Fibroblast of villous mesenchyme (primary cell): ENCODE measurements around the gene RINT1. TPM values are rescaled to one million over a fixed set of nuclear protein-coding genes. Genes with fewer than 3 reads are reported as not detected.
"Not testable (repeated sequence)": the region's sequence is repeated elsewhere in the genome, so short reads cannot be mapped to it uniquely, and the experiment has no call there.

Source experiments
- DNase-seq: peaks from one replicate; pipeline ENCODE4 v3.0.0-alpha.2; 2010; ENCODE audit warnings: low read depth
- H3K4me3 ChIP-seq: 2 replicates; pipeline ENCODE4 v1.5.1; 2011; ENCODE audit warnings: low read depth, mild to moderate bottlenecking, low read length
- CTCF ChIP-seq: IDR thresholded peaks from 2 replicates; pipeline ENCODE4 v1.5.1; 2012; ENCODE audit warnings: low read depth, mild to moderate bottlenecking, low read length; ENCODE audit not compliant: insufficient read depth
- total RNA-seq: library from RNA; depleted of rRNA; stranded (reverse); fragments of >200 nt; gene quantifications from 2 replicates; pipeline ENCODE4 v1.2.3, GENCODE V29; 2012

Gene RINT1
- total RNA-seq, 1 donor: 22.5 TPM

- H3K4me3 ChIP-seq: peak within 1 kb of the TSS; percentile 68
- peak; percentile 88 for DNase-seq
- TF ChIP-seq CTCF: no peak
Observed at GRCh38 chr7:105521717-105522463, 10.1 kb upstream of the RINT1 start, which contains the start of gene PUS7. Gene PUS7, minus strand, starts transcription at chr7:105522271. Its CDS starts 13,759 bp downstream, at chr7:105508512.

GRCh38 chr7:105524423-105524822 lies 7.6 kb upstream of the RINT1 start:
- DNase-seq, H3K4me3 ChIP-seq: not testable (repeated sequence)

- no peak for DNase-seq
- H3K4me3 ChIP-seq: no peak overlapping the region
- TF ChIP-seq CTCF: no peak
Observed at GRCh38 chr7:105524840-105525239, 7.2 kb upstream of the RINT1 start.

GRCh38 chr7:105527737-105528136 lies 4.3 kb upstream of the RINT1 start:
- not testable (repeated sequence) for H3K4me3 ChIP-seq, DNase-seq

- DNase-seq: no peak
- TF ChIP-seq CTCF: no peak
- no peak overlapping the region for H3K4me3 ChIP-seq
Observed at GRCh38 chr7:105530126-105530525, 1.9 kb upstream of the RINT1 start.

GRCh38 chr7:105530546-105530945 lies 1.5 kb upstream of the RINT1 start:
- DNase-seq: no peak
- no peak for TF ChIP-seq CTCF
- no peak overlapping the region for H3K4me3 ChIP-seq

GRCh38 chr7:105532709-105533460 lies 884 bp downstream of the RINT1 start:
- no peak for TF ChIP-seq CTCF
- peak overlapping the region; percentile 96 for H3K4me3 ChIP-seq
- DNase-seq: peak; percentile 16

GRCh38 chr7:105538339-105538738 lies 6.3 kb downstream of the RINT1 start:
- TF ChIP-seq CTCF: no peak

More at GRCh38 chr7:105538339-105538738, 6.3 kb downstream of the RINT1 start:
- DNase-seq: no peak
- no peak overlapping the region for H3K4me3 ChIP-seq
